Endothelial cell of umbilical vein (primary cell): ENCODE measurements around the gene MAPK8.

Source experiments
- CTCF ChIP-seq, 2 donors: IDR thresholded peaks; 1 replicate in 1 of 2; 2 replicates in 1 of 2; pipeline ENCODE4 v1.5.1; 2011; ENCODE audit warnings: low read length in 2 of 2, mild to moderate bottlenecking in 2 of 2, moderate library complexity in 2 of 2, control low read depth in 1 of 2, inconsistent platforms in 1 of 2, low read depth in 1 of 2; ENCODE audit not compliant: insufficient read depth in 1 of 2; ENCODE audit errors: extremely low read depth in 1 of 2
- EZH2 ChIP-seq: IDR thresholded peaks from 2 replicates; pipeline ENCODE4 v1.6.1; 2012; ENCODE audit warnings: borderline replicate concordance, low read depth, mild to moderate bottlenecking, moderate library complexity, low read length, inconsistent platforms; ENCODE audit not compliant: severe bottlenecking
- FOS ChIP-seq: IDR thresholded peaks from 2 replicates; pipeline ENCODE4 v1.6.1; 2011; ENCODE audit warnings: mild to moderate bottlenecking, low read length, moderate library complexity, borderline replicate concordance; ENCODE audit not compliant: insufficient read depth
- JUN ChIP-seq: IDR thresholded peaks from 2 replicates; pipeline ENCODE4 v1.6.1; 2011; ENCODE audit warnings: borderline replicate concordance, low read depth; ENCODE audit not compliant: insufficient read length, insufficient read depth
- MAX ChIP-seq: IDR thresholded peaks from 2 replicates; pipeline ENCODE4 v1.6.1; 2011; ENCODE audit not compliant: insufficient read depth, insufficient read length
- POLR2A ChIP-seq: IDR thresholded peaks from 2 replicates; pipeline ENCODE4 v1.6.1; 2012; ENCODE audit warnings: low read depth, mild to moderate bottlenecking, control low read depth, low read length
- POLR2AphosphoS5 ChIP-seq: IDR thresholded peaks from 2 replicates; pipeline ENCODE4 v1.6.1; 2012; ENCODE audit warnings: low read depth, mild to moderate bottlenecking, control low read depth, low read length, moderate library complexity; ENCODE audit not compliant: insufficient read depth

GRCh38 chr10:48442809-48443177 is 136.3 kb downstream of the MAPK8 start:
- TF ChIP-seq MAX (no peak), CTCF (IDR thresholded peaks at IDR 0.05; ENCODE audit: extremely low read depth in 1 of 2, insufficient read depth in 1 of 2, low read depth in 1 of 2, low read length in 2 of 2) (no peak), JUN (no peak), EZH2 (no peak), FOS (no peak), POLR2AphosphoS5 (no peak), POLR2A (no peak)
